Subcutaneous adipose tissue (tissue), 4 donors: ENCODE data around the gene PLIN1. TPM values are rescaled to one million over a fixed set of nuclear protein-coding genes. Genes with fewer than 3 reads are reported as not detected.

Experiments used
- total RNA-seq, 4 donors: library from RNA; depleted of rRNA; stranded (reverse); fragments of >200 nt; gene quantifications; one replicate each; pipeline ENCODE4 v1.1.0, GENCODE V29; 2016
- TF ChIP-seq, protein P1 (sequence below): fragments of 450-650 bp; IDR thresholded peaks from one replicate; pipeline ENCODE4 v1.5.1; 2016; ENCODE audit warnings: low read depth, mild to moderate bottlenecking, control low read depth, antibody characterized with exemption, moderate library complexity

The PLIN1 gene
- total RNA-seq, 4 donors from 2014 or later = 722 to 3,387 (median 1,779) TPM

DNA sequence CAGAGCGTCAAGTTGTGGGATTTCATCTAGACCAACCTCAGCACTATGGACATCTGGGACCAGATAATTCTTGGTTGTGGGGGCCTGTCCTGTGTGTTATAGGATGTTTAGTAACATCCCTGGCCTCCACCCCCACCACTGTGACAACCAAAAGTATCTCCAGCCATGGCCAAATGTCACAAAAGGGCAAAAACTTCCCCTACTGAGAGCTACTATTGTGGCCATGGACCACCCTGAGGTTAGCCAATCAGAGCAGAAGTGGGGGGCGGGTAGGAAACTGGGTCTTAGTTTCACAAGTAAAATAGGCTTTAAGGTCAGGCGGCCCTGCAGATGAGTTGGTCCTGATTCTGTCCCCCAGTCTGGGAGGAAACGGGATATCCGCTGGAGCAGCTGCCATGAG lies 49.3 kb downstream of the PLIN1 start:
- TF ChIP-seq, protein P1, sequence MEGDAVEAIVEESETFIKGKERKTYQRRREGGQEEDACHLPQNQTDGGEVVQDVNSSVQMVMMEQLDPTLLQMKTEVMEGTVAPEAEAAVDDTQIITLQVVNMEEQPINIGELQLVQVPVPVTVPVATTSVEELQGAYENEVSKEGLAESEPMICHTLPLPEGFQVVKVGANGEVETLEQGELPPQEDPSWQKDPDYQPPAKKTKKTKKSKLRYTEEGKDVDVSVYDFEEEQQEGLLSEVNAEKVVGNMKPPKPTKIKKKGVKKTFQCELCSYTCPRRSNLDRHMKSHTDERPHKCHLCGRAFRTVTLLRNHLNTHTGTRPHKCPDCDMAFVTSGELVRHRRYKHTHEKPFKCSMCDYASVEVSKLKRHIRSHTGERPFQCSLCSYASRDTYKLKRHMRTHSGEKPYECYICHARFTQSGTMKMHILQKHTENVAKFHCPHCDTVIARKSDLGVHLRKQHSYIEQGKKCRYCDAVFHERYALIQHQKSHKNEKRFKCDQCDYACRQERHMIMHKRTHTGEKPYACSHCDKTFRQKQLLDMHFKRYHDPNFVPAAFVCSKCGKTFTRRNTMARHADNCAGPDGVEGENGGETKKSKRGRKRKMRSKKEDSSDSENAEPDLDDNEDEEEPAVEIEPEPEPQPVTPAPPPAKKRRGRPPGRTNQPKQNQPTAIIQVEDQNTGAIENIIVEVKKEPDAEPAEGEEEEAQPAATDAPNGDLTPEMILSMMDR = no peak

DNA sequence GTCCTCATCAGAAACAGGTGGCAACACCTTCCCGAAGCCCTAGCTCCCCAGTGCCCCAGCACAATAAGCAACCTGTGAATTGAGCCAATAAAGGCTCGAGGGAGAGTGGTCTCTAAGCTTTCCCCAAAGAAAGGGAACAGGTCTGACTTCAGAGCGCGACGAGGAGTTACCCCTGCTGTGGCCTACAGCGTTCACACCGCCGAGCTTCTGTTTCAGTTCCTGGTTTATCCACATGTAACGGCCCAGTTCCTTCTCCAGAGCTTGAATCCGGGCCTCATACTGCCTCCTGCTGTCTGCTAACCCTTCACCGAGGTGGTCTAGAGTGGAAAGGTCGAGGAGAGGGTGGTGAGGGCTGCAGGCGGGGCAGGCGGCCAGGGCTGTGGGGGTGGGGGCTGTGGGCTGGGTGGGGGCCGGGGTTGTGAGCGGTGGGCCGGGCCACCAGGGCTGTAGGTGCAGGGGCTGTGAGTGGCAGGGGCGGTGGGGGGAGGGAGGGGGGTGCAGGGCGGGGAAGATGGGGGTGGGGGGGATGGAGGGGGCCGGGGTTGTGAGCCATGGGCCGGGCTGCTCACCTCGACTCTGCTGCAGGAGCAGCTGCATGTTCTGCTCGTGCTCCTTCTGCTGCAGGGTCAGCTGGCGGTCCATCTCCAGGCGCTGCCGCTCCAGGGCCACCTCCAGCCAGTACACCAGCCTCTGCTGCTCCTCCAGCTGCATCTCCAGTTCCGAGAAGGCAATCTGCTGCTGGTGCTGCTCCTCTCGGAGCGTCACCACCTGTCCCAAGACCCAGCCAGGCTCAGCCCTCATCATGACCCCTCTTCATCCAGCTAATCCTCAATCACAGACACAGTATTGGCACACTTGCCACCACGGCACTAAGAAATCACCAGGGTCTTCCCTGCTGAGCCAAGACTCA lies 50.1 kb downstream of the PLIN1 start:
- TF ChIP-seq, protein P1 = no peak

DNA sequence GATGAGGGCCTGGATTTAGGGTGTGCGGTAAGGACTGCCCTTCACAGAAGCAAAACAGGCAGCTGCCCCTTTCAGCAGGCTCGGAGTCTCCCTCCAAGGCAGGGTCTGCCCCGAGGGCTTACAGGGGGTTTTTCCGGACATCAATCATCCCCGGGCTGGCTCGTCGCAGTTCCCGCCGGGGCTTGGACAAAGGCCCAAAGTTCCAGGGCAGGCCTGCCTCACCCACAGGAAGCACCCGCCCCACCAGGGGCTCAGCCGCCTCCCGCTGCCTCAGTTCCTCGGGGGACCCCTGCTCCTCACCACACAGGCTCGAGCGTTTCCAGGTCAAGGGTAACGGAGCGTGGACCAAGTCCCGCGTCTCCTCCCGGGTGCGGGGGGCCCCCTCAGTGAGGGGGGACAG lies 50.9 kb downstream of the PLIN1 start:
- TF ChIP-seq, protein P1 = no peak

DNA sequence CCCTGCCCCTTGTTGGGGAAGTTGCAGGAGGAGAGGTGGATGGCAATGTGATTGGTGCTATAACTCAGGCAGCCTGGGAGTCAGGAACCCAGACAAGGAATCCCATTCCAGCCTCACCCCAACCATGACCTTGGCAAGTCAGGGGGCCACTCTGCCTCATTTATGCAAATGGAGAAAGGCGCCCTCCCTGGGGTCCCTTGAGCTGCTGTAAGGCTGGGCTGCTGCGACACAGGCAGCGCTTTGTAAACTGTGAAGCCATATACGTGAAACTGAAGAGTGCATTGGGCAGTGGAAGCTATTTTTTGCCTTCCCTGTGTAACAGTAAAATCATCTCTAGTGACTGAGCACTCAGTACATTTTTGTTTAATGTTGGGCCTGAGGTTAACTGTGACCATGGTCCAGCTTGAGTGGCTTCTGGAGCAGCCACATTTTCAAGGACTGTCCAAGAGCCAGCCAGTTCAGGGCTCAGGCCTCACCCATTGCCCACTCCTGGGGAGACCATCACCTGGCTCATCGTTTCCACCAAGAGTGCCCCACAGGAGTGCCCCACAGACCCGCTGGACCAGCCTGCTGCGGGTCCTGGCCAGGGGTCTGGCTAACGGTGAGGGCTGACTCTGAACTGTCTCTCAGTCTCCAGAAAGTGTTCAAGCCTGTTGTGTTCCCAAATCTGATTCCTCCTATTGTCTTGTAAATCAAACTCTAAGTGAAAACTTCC lies 51.8 kb downstream of the PLIN1 start:
- TF ChIP-seq, protein P1 = no peak

DNA sequence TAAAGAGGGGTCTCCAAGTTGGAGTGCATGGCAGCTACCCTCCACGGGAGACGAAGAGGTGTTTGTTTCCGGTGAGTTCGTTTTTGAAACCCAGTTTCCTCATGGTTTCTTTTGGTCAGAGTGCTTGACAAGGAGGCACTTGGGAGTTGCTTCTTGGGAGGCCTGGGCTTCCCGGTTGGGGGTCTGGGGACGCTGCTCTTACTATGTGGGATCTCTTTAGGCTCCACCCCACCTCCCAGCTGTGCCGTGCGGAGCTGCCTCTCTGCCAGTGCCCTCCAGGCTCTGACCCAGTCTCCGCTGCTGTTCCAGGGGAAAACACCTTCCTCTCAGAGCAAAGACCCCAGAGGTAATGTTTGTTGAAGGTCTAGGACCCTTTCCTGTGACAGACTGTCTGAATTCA lies 53.5 kb downstream of the PLIN1 start:
- TF ChIP-seq, protein P1 = no peak

DNA sequence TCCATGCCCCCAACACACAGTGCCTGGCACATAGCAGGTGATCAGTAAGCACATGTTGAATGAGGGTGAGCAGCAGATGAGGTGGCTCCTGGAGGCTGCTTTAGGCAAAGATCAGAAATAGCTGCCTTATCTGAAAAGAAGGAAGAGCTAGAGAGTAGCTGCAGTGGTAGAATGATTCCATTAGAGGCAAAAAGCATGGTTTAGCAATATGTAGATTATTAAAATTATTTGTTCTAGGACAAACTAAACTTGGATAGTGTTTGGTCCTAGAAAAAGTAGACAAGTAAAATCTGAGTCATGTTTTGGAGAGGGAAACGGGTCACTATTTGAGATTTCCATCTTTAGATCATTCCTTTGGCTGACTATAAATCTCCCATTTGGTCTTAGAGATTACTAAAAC lies 56.0 kb downstream of the PLIN1 start:
- TF ChIP-seq, protein P1 = no peak

DNA sequence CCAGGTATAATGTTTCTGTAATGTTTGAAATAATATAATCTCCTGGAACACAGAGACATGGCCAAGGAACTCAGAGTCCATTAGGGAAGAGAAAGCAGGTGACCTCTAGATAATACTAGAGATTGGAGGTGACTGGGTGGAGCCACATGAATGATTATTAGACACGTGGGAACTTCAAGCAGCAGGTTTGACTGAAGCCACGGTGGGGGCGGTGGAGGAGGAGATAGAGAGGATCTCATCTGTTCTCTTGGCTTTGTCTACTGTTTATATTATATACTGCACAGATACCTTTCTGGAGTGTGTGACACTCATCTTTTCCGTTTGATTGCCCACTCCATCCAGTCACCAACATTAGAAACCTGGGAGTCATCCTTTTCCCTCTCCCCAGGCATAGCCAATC lies 57.6 kb downstream of the PLIN1 start:
- TF ChIP-seq, protein P1 = no peak
